Mucosa of gallbladder (tissue), 1 donor: ENCODE measurements around the gene MYB. TPM values are rescaled to one million over a fixed set of nuclear protein-coding genes. Genes with fewer than 3 reads are reported as not detected.
"Not testable (repeated sequence)": the region's sequence is repeated elsewhere in the genome, so short reads cannot be mapped to it uniquely, and the experiment has no call there.

Experiments
- DNase-seq: peaks from one replicate; pipeline ENCODE4 v3.0.0-alpha.2; 2020; ENCODE audit warnings: low spot score
- total RNA-seq: library from RNA; stranded (reverse); gene quantifications from one replicate; pipeline ENCODE4 v1.2.1, GENCODE V29; 2021
- donor health status: DM: no; HTN: no; CAD: no.

MYB gene
- total RNA-seq, 1 donor from 2014 or later: 2.0 TPM

DNA sequence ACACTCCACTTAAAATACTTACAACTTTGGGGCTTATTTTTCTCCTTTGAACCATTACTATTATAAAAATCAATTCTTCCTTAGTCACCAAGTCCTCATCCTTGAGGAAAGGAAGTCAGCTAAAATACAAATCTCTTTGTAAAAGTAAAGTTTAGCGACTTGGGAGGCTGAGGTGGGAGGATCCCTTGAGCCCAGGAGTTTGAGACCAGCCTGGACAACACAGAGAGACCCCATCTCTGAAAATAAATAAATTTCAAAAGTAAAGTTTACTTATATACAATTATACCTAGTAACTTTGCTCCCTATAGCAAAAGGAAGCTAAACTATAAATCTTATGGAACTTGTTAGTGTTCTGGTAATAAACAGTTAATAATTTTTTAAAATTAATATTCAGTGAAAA, 40.4 kb downstream of the MYB start:
- DNase-seq: no peak

DNA sequence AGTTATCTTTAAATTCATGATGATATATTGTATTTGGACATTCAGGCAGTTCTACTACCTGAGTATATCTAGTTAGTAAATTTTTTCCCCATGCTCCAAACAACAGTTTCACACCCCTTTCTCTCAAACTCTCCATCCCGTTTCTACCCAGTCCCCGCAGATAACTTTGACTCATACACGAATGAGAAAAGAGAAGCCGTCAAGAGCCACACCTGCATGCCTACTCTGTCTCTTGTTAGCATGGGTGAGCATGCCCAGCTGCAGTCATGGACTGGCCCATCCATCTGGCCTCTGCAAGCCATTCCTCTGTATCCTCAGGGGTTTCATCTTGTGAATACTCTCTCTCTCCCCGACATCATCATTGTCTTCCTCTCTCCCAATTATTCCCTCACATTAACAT, 41.5 kb downstream of the MYB start:
- DNase-seq: no peak

DNA sequence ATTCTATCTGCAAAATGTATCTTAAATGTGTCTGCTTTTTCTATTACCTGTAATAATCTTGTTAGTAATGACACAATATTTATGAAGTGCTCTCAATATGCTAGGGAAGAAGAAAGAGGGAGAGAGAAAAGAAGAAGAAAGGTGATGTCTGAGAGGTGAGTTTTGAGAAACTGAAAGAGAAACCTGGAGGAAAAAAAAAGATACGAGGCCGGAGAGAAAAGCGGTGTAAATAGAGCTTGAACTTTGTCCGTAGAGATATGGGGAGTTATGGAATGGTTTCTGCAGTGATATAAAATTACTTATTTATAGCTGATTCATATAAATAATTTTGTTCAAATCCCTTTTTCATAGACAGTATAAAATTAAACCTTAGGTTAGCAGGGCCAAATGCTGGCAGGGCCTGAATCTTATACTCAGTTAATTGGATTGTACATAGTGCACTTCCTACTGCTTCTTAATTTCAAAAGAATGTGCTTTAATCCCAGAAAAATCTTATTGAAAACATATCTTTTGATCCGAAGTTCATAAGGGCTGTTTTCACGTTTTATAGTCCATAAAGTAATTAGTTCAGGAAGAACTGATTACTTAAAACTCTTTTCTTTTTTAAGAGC, 43.0 kb downstream of the MYB start:
- DNase-seq: no peak

DNA sequence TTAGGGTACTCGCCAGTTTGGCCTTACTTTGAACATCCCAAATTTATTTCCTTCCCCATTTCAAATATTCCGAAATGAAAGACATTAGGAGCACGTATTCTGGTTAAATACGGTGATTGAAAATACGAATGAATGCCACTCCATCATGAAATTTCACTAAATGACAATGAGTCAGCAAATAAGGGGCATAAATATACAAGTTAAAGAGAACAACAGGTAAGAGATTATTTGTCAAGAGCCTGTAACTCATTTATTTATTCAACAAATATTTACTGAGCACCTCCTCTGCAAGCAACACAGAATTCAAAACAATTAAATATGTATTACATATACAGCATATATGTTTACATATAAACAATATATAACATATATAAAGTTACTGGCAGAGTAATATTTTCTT, 44.8 kb downstream of the MYB start:
- DNase-seq: no peak

DNA sequence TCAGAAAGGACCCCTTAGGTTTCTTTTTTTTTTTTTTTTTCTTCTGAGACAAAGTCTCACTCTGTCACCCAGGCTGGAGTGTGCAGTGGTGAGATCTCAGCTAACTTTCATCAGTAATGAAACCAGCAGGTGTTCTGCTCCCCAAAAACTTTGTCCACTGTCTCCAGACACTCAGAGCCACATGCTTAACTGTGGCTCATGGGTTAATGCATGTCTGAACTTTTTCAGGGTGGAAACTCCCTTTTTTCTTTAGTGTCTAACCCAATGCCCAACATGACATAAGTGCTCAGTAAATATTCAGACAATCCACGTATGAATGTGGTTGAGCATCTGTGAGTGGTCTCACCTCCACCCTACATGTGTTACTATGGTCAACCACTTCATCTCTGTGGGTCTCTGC, 45.4 kb downstream of the MYB start:
- DNase-seq: no peak

DNA sequence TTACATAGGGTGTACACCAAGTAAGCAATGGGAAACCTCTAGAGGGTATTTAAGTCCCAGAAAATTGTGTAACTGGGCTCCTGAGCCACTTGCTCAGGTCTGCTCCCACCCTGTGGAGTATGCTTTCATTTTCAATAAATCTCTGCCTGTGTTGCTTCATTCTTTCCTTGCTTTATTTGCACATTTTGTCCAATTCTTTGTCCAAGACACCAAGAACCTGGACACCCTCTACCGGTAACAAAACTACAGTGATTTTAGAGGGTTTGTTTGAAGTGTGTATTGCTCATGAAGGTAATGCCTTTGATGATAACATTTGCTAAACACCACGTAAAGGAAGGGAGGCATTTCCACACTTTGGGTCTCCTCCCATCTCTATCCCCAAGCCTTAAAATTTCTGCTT, 46.2 kb downstream of the MYB start:
- DNase-seq: no peak

DNA sequence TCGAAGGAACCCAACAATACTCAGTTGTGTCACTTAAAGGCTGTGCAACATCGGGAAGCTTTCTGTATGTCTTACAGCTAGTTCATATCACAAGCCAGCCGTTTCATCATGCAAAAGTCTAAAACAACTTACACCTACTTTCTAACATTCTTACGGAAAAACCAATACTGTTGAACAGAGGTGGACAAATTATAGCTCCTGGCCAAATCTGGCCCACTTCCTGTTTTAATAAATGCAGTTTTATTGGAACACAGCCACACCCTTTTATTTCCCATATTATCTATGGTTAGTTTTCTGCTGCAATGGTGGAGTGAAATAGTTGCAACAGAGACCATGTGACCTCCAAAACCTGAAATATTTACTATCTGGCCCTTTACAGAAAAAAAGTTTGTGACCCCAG, 46.6 kb downstream of the MYB start:
- no peak for DNase-seq

DNA sequence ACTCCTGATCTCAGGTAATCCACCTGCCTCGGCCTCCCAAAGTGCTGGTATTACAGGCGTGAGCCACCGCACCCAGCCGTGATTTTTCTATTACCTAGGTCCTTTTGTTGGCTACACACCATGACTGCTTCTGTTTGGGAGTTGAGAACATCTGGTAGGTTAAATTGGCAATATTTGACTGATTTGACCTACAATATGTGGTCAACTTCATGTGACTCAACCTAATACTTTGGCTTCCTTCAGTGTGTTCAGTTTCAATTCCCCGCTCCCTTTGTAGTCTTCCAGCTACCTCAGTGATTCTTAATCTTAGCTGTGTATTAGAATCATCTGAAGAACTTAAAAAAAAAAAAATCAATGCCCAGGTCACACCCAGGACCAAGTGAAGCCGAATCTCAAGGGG, 47.4 kb downstream of the MYB start:
- DNase-seq: no peak

DNA sequence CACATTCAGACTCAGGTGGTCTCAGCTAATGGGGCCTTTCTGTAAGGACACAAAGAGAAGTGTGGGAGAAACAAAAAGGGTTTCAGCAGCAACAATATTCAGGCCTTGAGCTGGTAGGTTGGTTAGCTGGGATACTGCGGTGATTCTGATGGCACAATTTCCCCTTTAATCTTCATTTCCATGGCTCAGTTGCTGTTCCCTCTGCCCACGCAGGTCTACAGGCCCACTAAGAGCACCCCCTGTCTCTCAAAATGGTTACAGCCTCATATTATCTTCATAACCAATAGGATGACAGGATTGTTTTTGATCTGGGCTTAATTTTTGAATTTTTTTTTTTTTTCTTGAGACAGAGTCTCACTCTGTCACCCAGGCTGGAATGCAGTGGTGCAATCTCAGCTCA, 48.9 kb downstream of the MYB start:
- no peak for DNase-seq

DNA sequence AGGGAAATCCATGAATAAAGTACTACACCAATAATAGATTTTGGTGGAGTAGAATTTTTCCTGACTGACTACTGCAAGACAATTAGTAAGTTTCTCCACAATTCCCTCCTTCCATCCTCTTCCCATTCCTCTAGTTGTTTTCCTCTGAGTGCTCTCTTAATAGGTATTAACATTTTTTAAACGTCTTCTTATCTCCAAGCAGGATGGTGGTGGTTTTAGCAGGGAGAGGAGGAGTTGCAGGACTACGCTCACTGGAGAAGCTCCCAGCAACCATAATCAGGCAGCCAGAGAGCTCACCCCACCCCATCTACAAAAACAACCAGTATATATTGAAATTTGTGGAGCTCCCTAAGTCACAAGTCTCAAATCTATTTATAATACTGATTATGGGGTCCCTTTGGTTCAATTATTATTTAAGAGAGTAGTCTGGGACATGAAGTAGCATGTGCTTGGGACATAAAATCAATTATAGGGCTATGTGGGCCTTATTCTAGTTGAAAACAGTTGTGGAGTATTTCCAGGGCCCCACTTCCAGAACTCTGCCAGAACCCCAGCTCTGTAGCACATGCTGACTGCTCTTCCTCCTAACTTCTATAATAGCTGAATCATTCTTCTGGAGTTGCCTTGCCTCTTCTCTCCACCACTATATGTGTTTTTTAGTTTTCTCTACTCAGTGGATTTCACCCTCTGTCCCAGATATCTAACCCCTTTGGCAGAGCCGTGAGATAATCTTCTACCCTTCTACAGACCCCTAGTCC, 49.8 kb downstream of the MYB start:
- no peak for DNase-seq

DNA sequence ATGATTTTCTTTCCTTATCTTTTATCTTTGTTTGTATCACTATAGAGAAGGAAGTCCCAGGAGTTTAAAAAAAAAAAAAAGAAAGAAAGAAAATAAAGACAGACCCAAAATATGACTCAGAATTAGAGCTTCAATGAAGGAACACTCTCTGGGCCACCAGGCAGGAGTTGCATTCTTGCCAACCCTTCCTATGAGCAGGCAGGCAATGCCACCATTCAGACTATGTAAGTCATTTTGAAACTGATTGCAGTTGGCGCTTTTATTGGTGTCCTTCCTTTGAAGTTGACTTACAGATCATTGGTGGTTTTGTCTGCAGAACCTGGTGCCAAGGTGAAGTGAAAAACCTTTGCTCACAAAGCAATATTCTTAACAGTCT, 50.3 kb downstream of the MYB start:
- no peak for DNase-seq

DNA sequence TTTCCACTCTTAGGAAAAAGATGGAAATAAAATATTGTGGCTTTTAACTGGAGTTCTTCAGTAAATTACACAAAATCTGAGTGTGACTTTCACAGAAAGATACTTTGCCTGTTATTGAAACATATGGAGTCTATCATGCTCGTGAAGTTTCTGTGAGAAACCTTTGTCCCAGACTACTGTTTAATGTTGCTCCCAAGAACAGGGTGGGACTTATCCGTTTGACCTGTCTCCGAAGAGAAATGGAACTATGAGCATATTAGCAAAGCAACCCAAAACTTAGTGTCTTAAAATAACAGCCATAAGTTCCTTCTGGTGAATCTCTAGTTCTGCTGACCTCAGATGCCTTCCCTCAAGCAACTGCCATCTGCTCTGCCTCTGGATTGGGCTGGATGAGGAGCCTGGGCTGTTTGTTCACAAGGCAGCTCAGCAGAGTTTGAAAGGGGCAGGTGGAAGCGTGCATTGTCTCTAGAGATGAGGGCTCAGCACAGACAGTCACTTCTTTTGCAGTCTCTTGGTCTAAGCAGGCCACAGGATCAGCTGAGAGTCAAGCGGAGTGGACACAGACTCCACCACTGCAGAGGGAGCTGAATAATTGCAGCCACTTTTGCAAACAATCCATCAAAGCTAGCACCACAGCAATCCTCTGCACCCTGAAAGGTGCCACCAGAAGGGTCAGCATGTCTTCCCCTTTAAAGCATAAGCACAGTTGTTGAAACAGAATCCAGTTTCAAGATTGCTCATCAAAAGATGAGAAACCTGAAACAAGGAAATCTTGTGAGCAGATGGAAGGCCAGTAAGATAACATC, 52.8 kb downstream of the MYB start:
- no peak for DNase-seq

DNA sequence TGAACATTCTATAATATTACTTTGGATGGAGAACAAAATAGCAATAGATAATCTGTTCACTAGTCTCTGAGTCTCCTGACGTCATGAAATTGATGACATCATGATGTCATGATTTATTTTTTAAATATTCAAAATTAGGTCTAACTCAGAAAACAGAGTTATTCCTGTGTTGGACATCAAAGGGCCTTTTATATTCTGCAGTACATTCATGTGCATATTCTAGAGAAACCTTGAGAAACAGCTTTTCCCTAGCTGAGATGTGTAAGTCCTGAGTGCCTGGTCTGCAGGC, 53.3 kb downstream of the MYB start:
- no peak for DNase-seq

DNA sequence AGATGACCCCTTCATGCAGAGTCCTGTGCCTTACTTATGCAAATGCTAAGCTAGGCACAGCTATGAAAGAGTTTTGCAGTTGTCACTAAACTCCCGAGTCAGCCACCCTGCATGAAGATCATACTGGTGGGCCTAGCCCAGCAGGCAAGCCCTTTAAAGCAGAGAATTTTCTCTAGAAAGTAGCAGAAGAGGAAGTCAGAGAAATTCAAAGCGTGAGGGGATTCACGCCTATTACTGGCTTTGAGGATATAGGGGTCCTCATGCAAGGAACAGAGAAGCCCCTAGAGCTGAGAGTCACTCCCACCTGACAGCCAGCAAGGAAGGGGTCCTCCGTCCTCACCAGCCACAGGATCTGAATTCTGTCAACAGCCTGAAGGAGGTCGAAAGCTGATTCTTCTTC, 54.6 kb downstream of the MYB start:
- no peak for DNase-seq

DNA sequence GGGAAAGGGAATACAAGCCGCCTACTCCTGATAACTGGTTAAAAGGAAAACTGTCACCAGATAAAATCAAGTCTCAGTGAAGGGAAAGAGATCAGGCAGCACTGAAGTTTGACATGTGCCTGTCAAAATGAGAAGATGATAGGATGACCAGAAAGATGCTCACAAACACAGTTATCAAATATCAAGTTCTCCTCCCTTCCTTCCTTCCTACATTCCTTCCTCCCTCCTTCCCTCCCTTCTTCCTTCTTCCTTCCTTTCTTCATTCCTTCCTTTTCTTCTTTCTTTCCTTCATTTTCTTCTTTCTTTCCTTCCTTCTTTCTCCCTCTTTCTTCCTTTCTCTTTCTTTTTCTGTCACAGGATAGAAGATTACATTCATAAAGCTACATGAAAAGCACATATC, 55.2 kb downstream of the MYB start:
- no peak for DNase-seq

DNA sequence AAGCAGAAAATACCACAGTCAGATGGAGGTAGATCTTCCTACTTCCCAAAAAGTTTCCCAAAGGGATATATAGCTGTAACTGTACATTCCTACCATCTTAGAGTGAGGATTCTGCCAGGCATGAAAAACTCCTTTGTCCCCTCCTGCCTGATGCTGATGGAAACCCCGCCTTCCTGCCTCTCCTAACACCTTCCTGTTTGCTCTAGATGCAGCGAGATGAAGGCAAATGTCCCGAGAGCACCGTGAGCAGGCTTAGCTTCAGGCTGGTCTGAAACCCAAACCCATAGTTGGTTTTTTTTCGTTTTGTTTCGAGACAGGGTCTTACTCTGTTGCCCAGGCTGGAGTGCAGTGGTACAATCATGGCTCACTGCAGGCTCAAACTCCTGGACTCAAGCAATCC, 55.6 kb downstream of the MYB start:
- DNase-seq: no peak

DNA sequence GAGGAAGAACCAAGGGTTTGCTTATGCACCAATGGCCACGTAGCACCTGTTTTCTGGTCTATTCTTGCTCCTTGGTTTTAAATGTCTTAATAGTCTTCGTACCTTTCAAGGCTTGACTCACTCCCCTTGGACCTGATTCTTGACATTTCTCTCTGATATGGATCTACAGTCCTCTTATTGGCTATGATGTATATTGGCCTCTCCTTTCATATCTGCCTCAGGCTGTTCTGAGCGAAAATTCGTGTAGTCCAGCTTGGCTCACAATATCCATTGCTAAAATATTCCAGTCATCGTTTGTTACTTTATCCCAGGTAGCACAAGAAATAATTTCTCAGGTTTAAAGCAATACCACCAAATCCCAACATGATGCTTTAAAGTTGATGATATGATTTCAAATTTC, 59.6 kb downstream of the MYB start:
- no peak for DNase-seq

DNA sequence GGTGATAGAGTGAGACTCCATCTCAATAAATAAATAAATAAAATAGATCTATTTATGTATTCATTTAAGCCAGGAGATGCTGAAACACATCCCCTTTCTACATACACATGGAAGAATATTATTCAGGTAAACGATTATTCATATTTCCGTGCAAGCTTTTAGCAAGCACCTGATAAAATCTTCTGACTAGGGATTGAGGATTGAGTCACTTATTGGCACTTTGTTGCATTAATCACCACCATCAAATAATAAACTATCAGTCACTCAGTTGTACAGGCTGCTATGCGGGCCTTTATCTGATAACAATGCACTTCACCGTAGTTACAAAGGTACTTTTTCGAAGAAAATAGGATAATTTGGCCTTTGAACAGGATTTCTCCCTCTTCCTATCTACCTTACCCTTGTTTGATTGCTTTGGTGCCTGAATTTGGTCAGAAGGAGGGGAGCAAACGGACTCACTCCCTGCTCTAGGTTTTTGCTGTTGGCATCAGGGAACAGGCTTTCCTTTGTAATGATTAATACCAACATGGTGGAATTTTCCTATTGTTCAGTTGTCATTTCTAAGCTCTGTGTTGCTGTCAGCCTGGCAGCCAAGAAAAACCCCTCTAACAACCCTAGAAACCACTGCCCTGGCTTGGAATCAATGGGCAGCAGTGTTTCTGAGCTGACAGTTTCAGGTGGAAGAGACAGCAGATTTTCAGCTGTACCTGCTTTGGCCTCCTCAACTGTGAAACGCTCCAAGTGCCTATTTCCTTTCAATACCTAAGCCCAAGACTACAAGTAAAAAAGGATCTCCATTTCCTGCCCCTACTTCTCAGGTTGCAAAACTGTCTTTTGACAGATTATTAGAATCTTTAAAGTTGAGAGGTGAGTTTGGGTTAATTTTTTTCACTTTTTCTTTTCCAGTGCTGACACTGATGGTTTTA, 63.0 kb downstream of the MYB start:
- DNase-seq: no peak

DNA sequence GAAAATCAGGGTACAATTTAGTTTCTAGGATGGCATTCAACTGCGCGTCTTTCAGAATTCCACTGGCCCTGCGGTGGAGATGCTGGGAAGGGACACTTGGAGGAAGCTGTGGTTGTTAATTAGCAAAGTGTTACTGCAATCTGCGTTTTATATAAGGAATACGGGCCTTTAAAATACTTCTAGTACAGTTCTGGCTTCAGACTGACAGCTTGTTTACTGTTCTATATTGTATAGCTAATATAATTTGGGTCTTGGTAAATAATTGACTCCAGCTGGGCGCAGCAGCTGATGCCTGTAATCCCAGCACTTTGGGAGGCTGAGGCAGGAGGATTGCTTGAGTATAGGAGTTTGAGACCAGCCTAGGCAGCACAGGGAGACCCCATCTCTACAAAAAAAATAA, 63.7 kb downstream of the MYB start:
- no peak for DNase-seq

DNA sequence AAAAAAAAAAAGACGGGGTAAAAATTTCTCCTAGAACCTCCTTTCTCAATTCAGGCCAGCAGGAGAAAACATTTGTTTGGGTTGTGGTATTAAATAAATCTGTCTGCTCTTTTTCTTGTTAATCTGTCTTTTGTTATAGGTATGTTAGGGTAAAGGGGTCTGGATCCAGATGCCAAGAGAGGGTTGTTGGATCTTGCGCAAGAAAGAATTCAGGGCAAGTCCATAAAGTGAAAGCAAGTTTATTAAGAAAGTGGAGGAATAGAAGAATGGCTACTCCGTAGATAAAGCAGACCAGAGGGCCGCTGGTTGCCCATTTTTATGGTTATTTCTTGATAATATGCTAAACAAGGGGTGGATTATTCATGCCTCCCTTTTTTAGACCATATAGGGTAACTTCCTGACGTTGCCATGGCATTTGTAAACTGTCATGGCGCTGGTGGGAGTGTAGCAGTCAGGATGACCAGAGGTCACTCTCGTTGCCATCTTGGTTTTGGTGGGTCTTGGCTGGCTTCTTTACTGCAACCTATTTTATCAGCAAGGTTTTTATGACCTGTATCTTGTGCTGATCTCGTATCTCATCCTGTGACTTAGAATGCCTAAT, 65.4 kb downstream of the MYB start:
- not testable (repeated sequence) for DNase-seq

DNA sequence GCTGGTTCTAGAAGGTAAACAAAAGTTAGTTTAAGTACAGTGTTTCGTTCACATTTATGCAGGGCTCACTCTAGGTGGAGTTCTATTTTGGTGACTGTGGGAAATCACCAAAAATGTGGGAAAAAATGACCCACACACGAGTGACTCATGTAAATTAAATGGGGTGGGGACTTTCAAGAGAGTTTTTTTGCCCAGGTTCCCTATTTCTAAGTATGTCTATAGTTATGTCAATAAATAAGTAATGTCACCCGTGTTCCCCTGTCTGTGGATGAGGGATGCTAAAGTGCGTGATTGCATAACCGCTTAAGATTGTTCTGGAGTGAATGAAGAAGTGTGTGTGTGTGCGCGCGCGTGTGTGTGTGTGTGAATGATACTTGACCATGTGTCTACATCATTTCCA, 69.1 kb downstream of the MYB start:
- DNase-seq: no peak
